Kidney (tissue), 22 donors: ENCODE data around the gene CLCN5. TPM values are rescaled to one million over a fixed set of nuclear protein-coding genes. Genes with fewer than 3 reads are reported as not detected.

Source experiments
- DNase-seq, 5 donors: peaks; one replicate each; pipeline ENCODE4 v3.0.0-alpha.2; 2013 to 2020
- FAIRE-seq: peaks from 2 replicates; lab custom pipeline; 2012; peaks lifted over from hg19 to GRCh38; lab: Jason Lieb, UNC
- H3K27ac ChIP-seq, 2 donors: one replicate each; pipeline ENCODE4 v1.7.0; 2013; ENCODE audit warnings: low read depth in 2 of 2, low read length in 2 of 2, inconsistent platforms in 1 of 2
- H3K27me3 ChIP-seq: one replicate; pipeline ENCODE4 v1.7.1; 2013; ENCODE audit warnings: low read length, inconsistent platforms; ENCODE audit not compliant: control insufficient read depth, insufficient read depth
- H3K36me3 ChIP-seq, 3 donors: one replicate each; pipeline versions ENCODE4 v1.7.0 to v1.7.1; 2013; ENCODE audit warnings: low read length in 3 of 3, control low read depth in 1 of 3, inconsistent platforms in 1 of 3; ENCODE audit not compliant: insufficient read depth in 3 of 3, control insufficient read depth in 2 of 3
- H3K4me1 ChIP-seq, 3 donors: one replicate each; pipeline versions ENCODE4 v1.7.0 to v1.7.1; 2013; ENCODE audit warnings: low read length in 3 of 3, inconsistent platforms in 1 of 3, low read depth in 1 of 3; ENCODE audit not compliant: control insufficient read depth in 2 of 3, insufficient read depth in 2 of 3
- H3K4me3 ChIP-seq, 3 donors: one replicate each; pipeline versions ENCODE4 v1.7.0 to v1.8.1; 2013; ENCODE audit warnings: low read length in 3 of 3, control low read depth in 1 of 3, inconsistent platforms in 1 of 3
- H3K9ac ChIP-seq, 3 donors: one replicate each; pipeline versions ENCODE4 v1.7.0 to v1.7.1; 2013; ENCODE audit warnings: low read length in 3 of 3, control low read depth in 1 of 3, inconsistent platforms in 1 of 3
- H3K9me3 ChIP-seq, 3 donors: one replicate each; pipeline versions ENCODE4 v1.7.0 to v1.7.1; 2013; ENCODE audit warnings: low read length in 3 of 3, control low read depth in 1 of 3, inconsistent platforms in 1 of 3; ENCODE audit not compliant: control insufficient read depth in 2 of 3, insufficient read depth in 1 of 3
- intact Hi-C: fragments of 100-400 bp; cut with DNase I; formaldehyde crosslinking; loops from one replicate; pipeline ENCODE4 v1.11.1; 2022
- long read RNA-seq, 10 donors: library from polyadenylated mRNA in 1 of 10; unstranded in 1 of 10; transcript quantifications; one replicate each; pipeline ENCODE4 v2.0.0 and lab custom pipeline, GENCODE V29; 2021 to 2026
- polyA plus RNA-seq: library from polyadenylated mRNA; stranded (reverse); fragments of 350-450 nt; fragmentation: Illumina TruSeq; extraction: RNeasy Lipid Tissue Mini Kit (QIAGEN cat#74804); gene quantifications from one replicate; pipeline ENCODE4 v1.2.3, GENCODE V29; 2014; ENCODE audit warnings: low read depth, low replicate concordance; ENCODE audit not compliant: insufficient read depth
- total RNA-seq: library from RNA; stranded (reverse); fragmentation: NEBNext Ultra II Directional; extraction: Animal tissue kit (Norgen Biotek cat#: 25700); gene quantifications from one replicate; pipeline ENCODE4 v1.2.1, GENCODE V29; 2021
- TF ChIP-seq, protein P1 (sequence below): IDR thresholded peaks from 3 replicates; pipeline ENCODE4 v1.5.1; 2012; ENCODE audit warnings: mild to moderate bottlenecking, moderate library complexity, borderline replicate concordance; ENCODE audit not compliant: insufficient read depth; ENCODE audit errors: extremely low read depth
- donor health status: control.
- donor health status: control.
- donor health status: control.
- donor health status: control.
- donor health status: control.
- donor health status: DM: yes; HTN: yes; CAD: no.
- donor health status: Normal renal cell carcinoma (clear cell type).

The CLCN5 gene
- 29.7 TPM for total RNA-seq
- 21.1 TPM for polyA plus RNA-seq
- long read RNA-seq, donor 1, partial matches to known transcripts = 0 of 5 reads
- long read RNA-seq, donor 1, other reads (novel, unspliced or antisense) = 0 of 5 reads
- long read RNA-seq, donor 2, full-length matches to known transcripts = 8 of 8 reads
- long read RNA-seq, donor 2, partial matches to known transcripts = 0 of 8 reads
- long read RNA-seq, donor 2, other reads (novel, unspliced or antisense) = 0 of 8 reads
- long read RNA-seq, donor 3, full-length matches to known transcripts = 3 of 3 reads
- long read RNA-seq, donor 3, partial matches to known transcripts = 0 of 3 reads
- long read RNA-seq, donor 3, other reads (novel, unspliced or antisense) = 0 of 3 reads
- long read RNA-seq, donor 4, full-length matches to known transcripts = 3 of 3 reads
- long read RNA-seq, donor 4, partial matches to known transcripts = 0 of 3 reads
- long read RNA-seq, donor 4, other reads (novel, unspliced or antisense) = 0 of 3 reads
- long read RNA-seq, donor 5 = 0 reads
- long read RNA-seq, donor 6, full-length matches to known transcripts = 2 of 2 reads
- long read RNA-seq, donor 6, partial matches to known transcripts = 0 of 2 reads
- long read RNA-seq, donor 6, other reads (novel, unspliced or antisense) = 0 of 2 reads
- long read RNA-seq, donor 7, full-length matches to known transcripts = 11 of 23 reads
- long read RNA-seq, donor 7, partial matches to known transcripts = 3 of 23 reads
- long read RNA-seq, donor 7, other reads (novel, unspliced or antisense) = 9 of 23 reads
- long read RNA-seq, donor 8, partial matches to known transcripts = 8 of 10 reads
- long read RNA-seq, donor 8, other reads (novel, unspliced or antisense) = 0 of 10 reads
- long read RNA-seq, donor 9, partial matches to known transcripts = 0 of 1 reads
- long read RNA-seq, donor 9, other reads (novel, unspliced or antisense) = 0 of 1 reads
- long read RNA-seq, donor 10, full-length matches to known transcripts = 6 of 18 reads
- long read RNA-seq, donor 10, partial matches to known transcripts = 12 of 18 reads
- long read RNA-seq, donor 10, other reads (novel, unspliced or antisense) = 0 of 18 reads

DNA sequence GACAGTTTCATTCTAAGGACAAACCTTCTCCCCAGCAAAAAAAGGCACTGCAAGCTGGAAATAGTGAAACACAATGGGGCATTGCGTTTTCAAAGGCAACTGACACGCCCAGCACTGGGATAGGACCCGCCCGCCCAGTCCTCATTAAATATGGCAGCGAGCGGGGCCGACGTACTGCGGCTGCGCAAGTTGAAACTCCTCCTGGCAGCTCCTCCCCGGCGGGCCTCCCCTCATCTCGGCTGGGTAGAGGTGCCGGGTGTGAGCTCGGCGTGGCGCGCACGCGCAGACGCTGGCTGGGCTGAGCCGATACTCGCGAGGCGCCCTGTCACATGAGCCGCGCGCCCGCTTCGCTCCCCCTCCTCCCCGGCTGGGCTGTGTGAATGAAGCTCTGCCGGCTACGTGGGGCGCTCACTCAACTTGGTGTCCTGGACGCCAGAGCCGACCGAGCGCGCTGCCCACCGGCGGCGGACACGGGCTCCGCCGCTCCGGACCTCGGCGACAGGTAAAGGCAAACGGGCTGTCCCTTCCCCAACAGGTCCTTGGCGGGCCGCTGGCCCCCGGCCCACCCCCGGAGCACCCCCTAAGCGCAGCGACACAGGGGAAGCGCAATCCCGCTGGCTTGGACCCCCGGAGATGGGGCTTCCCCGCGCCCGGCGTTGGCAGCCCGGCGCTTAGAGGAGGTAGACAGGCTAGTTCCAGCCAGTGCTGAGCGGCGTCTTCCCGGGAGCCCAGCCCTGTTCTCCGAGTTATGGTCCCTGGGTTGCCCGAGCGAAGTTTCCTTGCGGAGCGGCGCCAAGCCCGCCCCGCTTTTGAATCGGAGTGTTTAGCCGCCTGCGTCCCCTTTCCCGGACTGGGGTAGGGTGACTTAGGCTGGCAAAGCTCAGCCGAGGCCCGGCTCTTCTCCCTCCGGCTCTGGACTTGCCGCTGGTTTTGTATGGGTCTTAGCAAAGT lies at the start of gene CLCN5:
CLCN5 (plus strand) TSS at position 306 of the 951 bp plus-strand sequence. CDS start 2,703 bp downstream, outside the sequence.
- intact Hi-C loops = no loop called here
- Histone ChIP-seq H3K9ac (peak within 1 kb of the TSS; percentile 37 to 82 (median 72)), H3K9me3 (no peaks in the 10 kb centered on the region), H3K4me3 (peak within 1 kb of the TSS; percentile 73 to 90 (median 79)), H3K4me1 (peaks cover 0 to 4% (median 3%) of the 10 kb centered on the region in 3 donors), H3K27ac (peak within 1 kb of the TSS; percentile 80 to 83), H3K36me3 (no peaks in the 10 kb centered on the region), H3K27me3 (no peaks in the 10 kb centered on the region)
- DNase-seq = peak; percentile 97 to 99 (median 98)
- peak; percentile 86 for FAIRE-seq
- TF ChIP-seq, protein P1, sequence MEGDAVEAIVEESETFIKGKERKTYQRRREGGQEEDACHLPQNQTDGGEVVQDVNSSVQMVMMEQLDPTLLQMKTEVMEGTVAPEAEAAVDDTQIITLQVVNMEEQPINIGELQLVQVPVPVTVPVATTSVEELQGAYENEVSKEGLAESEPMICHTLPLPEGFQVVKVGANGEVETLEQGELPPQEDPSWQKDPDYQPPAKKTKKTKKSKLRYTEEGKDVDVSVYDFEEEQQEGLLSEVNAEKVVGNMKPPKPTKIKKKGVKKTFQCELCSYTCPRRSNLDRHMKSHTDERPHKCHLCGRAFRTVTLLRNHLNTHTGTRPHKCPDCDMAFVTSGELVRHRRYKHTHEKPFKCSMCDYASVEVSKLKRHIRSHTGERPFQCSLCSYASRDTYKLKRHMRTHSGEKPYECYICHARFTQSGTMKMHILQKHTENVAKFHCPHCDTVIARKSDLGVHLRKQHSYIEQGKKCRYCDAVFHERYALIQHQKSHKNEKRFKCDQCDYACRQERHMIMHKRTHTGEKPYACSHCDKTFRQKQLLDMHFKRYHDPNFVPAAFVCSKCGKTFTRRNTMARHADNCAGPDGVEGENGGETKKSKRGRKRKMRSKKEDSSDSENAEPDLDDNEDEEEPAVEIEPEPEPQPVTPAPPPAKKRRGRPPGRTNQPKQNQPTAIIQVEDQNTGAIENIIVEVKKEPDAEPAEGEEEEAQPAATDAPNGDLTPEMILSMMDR = no peak

DNA sequence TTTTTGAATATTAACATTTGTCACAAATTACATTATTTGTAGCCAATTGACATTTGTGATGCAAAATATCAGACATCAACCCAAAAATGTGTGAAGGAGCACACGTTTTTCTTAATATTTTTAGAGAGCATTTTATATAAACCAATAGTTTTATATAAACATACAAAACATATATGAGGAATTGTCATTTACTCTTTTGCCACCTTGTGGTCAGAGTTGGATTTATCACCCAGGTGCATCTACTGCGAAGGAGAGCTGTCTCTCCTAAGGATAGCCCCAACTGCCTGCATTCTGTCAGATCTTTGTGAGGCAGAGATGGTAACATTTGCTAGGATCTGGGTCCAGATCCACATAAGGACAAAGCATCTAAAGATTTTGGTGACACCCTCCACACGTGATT lies 45.6 kb upstream of the CLCN5 start:
- Histone ChIP-seq H3K27me3 (no peaks in the 10 kb centered on the region), H3K9me3 (no peaks in the 10 kb centered on the region), H3K36me3 (peaks cover 0 to 2% (median 0%) of the 10 kb centered on the region in 3 donors), H3K9ac (no peak overlapping the region), H3K27ac (no peak overlapping the region), H3K4me3 (no peak overlapping the region), H3K4me1 (peaks cover 0 to 5% (median 5%) of the 10 kb centered on the region in 3 donors)
- DNase-seq = peak in 2 of 5 donors; percentile 49 to 56
- intact Hi-C loops = no loop called here
- TF ChIP-seq, protein P1 = peak; percentile 45
- FAIRE-seq = peak; percentile 93
